ENCODE measurements around the gene IL1A.
"Not testable (repeated sequence)": the region's sequence is repeated elsewhere in the genome, so short reads cannot be mapped to it uniquely, and the experiment has no call there.

IL1A gene, protein sequence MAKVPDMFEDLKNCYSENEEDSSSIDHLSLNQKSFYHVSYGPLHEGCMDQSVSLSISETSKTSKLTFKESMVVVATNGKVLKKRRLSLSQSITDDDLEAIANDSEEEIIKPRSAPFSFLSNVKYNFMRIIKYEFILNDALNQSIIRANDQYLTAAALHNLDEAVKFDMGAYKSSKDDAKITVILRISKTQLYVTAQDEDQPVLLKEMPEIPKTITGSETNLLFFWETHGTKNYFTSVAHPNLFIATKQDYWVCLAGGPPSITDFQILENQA

DNA sequence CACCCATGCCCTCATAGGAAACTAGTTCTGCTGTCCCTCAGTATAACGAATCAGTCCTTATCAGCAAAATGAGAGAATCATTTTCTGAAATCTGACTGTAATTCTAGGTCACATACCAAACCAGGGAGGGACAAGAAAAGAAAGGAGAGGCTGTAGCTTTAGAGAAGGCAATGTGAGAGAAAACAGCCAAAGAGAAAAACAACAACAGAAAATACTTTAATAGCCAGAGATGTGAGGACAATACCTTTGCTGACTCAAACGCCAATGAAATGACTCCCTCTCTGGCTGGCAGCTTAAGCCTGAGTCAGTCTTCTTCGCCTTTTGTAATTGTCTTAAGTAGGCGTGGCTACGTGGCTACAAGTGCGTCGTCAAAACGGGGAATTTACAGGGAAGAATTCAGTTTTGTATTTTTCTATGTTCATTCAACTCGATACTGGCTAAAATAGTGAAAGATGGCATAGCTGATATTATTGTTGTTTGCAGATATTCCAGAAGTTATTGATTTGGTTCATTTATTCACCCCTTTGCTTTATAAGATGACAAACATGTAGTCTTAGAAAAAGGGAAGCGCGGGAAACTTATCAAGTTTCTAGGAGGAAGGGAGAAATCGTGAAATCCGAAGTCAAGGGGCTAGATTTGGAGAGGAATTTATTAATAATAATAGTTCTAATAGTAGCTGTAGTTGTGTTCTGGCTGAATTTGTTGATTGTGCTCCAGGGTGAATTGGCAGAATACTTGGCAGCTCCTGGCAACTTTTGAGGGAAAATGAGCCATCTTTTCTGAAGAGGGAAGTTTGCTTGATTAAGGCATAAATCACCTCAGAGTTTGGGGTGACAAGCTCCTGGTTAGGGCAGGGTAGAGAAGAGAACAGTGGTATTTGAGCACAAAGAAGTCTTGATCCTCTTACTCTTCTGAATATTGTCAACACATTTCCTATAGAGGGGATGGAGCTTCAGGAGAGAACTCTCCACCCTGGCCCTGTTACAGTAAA is at the start of gene IL1A:
TSS of gene IL1A (minus strand) at position 295 of the 991 bp plus-strand sequence. CDS start 723 bp downstream, outside the sequence.
- DNase-seq (ENCODE audit: low spot score) = no peak

DNA sequence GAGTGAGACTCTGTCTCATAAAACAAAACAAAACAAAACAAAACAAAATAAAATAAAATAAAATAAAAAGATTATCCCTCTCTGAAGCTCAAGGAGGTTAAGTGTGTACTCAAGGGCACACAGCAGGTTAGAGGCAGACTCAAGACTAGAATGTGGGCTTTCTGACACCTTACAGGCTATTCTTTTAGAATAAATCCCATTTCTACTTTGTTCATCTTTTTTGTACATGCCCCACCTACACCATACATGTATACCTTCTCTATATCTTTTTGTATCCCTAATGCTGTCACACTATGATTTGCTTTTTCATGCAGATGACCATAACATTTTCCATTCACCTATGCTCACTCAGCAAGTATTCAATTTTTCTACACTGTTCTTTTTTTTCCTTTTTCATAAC is 49.7 kb upstream of the IL1A start:
- DNase-seq (ENCODE audit: low spot score) = no peak

DNA sequence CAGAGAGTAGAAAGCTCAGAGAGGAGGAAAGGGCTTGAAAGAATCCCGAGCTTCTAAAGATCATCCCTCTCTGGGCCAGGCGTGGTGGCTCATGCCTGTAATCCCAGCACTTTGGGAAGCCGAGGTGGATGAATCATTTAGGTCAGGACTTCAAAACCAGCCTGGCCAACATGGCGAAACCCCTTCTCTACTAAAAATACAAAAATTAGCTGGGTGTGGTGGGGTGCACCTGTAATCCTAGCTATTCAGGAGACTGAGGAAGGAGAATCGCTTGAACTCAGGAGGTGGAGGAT is 49.3 kb upstream of the IL1A start:
- not testable (repeated sequence) for DNase-seq (ENCODE audit: low spot score)

DNA sequence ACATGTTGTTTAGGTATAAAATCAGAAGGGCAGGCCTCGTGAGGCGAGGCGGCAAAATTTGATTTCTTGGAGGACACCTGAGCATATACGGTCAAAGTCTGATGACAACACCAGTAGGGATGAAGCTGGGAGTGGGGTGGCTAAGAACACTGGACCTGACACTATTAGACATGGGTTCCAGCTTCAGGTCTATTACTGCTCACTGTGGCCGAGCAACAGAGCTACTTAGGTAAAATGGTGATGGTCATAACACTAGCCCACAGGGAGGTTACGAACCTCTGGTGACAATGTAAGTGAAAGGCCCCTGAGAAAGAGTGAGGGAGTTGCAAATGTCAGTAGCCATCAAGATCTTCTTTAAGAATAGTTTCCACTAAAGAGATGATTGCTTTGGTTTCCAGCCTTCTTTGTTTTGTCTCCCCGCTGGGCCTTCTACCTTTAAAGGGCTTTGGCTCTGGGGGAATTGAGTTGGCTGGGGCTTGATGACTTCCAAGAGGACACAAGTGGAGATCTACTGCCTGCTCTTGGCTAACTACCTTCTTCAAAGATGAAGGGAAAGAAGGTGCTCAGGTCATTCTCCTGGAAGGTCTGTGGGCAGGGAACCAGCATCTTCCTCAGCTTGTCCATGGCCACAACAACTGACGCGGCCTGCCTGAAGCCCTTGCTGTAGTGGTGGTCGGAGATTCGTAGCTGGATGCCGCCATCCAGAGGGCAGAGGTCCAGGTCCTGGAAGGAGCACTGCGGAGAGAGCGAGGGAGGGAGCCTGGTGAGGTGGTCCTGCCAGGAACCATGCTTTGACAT is 48.7 kb upstream of the IL1A start:
- no peak for DNase-seq (ENCODE audit: low spot score)

DNA sequence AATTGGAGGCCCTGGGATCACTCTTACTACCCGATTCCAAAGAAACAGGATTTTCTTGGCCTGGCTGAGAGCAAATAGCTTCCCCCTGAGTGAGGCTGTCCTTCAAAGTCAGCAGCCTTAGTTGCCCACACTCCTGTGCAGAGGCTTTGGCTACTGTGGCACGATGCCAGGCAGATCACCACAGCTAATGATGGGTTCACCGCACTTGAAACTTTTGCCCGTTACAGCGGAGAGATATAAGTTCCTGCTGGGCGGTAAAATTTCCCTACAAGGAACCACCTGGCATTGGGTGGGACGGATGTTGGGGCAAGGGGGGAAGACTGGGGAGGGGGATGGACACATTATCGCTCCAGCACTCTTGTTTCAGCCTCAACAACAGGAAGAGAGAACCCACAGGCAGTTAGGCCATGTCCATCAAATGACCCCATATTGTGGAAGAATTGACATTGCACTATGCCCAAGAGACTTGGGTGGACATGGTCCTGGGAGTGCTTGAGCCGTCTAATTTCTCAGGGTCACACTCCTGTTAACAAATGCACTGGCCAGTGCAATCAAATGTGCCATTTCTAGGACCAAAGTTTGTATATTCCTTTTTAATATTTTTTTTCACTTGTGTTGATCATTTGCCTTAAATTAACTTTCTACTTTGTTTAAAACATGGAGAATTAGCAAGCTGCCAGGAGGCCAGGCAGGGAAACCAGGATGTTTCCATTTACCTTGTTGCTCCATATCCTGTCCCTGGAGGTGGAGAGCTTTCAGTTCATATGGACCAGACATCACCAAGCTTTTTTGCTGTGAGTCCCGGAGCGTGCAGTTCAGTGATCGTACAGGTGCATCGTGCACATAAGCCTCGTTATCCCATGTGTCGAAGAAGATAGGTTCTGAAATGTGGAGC is 47.9 kb upstream of the IL1A start:
- no peak for DNase-seq (ENCODE audit: low spot score)

DNA sequence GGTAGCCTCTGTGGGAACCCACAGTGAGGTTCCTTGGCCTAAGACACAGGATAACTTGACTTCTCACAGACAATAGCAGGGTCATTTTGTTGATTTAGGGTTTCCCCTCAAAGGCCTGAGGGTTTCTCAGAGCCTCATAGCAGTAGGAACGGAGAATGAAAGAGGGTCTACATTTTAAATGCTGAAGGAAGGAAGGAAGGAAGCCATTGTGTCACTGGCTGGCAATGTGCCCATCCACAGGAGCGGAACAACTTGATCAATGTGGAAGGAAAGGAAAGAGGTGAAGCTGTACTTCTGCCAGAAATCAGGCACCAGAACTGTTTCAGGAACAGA is 47.2 kb upstream of the IL1A start:
- DNase-seq (ENCODE audit: low spot score) = no peak

DNA sequence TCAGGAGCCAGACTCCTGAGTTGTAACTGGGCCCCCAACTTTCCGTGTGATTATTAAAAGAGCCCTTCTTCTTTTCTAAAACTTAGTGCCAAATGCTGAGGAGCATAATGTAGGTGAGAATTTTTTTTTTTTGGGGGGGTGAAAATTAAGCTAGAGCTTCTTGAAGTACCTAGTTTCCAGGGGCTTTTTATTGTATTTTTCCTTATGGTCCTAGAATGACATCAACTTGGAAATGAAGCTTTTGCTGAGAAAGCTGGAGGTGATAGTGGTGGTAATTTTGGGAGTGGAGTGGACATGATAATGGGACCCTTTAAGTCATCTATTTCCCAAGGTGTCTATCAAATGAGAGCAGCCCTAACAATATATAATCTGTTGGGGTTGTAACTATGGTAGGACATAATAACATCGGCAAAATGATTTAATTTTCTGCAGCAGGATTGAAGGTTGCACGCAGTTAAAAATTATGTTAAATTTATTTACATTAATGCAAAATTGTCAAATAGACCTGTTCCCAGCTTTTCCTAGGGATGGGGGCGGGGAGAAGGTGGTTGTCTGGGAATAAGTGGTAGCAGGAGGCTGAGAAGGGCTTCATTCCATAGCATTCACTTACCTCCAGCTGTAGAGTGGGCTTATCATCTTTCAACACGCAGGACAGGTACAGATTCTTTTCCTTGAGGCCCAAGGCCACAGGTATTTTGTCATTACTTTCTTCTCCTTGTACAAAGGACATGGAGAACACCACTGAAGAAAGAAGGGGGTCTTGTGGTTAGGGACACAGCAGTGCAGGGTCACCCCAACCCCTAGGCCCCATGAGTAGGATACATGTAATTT is 46.6 kb upstream of the IL1A start:
- no peak for DNase-seq (ENCODE audit: low spot score)

DNA sequence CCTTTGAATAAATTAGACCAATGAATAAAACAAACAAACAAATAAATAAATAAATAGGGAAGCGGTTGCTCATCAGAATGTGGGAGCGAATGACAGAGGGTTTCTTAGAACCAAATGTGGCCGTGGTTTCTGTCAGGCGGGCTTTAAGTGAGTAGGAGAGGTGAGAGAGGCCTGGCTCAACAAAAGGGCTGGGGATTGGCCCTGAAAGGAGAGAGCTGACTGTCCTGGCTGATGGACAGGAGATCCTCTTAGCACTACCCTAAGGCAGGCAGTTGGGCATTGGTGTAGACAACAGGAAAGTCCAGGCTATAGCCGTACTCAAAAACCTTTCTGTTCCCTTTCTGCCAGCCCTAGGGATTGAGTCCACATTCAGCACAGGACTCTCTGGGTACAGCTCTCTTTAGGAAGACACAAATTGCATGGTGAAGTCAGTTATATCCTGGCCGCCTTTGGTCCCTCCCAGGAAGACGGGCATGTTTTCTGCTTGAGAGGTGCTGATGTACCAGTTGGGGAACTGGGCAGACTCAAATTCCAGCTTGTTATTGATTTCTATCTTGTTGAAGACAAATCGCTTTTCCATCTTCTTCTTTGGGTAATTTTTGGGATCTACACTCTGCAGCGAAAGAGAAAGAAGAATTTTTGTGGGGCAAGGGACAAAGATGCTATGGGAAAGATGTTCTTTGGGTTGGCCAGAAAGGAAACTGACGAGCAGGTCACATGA is 45.8 kb upstream of the IL1A start:
- no peak for DNase-seq (ENCODE audit: low spot score)

DNA sequence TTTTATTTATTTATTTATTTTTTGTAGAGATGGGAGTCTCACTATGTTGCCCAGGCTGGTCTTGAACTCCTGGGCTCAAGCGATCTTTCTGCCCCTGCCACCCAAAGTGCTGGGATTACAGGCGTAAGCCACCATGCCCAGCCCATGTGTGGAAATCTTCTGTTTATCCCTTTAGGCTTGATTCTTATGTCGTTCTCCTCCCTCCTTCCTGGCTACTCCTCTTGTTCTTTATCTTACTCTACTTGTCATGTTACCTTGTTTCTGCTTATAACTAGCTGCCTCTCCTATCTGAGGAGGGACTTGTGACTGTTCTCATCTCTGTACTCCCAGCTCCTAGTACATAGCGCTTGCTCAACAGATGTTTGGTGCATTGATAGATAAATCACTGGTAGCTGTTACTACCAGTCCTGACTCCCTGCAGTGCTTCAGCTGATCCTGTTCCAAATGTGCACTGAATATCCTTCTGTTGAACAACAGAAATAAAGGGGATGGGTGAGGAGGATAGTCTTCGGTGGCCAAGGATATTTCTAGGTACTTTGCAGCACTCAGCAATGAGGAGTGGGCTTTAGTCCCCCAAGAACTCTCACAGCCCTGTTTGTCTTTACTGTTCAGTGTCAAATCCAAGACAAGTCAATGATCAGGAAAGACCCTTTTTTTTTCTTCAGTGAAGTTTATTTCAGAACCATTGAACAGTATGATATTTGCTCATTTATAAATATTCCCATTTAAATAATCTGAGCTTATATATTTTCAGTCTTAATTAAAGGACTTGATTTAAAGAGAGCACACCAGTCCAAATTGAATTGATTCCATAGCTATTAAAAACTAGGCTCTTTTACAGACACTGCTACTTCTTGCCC is 45.0 kb upstream of the IL1A start:
- no peak for DNase-seq (ENCODE audit: low spot score)

DNA sequence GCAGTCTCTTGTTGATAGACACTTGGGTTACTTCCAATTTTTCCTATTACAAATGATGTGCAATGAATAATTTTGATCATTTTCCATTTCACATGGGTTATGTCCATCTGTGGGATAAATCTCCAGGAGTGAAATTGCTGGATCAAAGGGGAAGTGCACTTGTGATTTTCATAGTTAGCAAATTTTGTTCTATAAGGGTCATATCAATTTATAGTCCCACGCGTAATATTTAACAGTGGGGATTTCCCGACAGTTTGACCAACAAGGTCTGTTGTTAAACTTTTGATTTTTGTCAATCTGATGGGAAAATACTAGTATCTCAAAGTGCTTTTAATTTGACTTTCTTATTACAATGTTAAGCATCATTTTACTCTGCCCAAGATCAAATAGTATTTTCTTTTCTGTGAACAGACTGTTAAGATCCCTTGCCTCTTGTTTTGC is 44.0 kb upstream of the IL1A start:
- DNase-seq (ENCODE audit: low spot score) = no peak

DNA sequence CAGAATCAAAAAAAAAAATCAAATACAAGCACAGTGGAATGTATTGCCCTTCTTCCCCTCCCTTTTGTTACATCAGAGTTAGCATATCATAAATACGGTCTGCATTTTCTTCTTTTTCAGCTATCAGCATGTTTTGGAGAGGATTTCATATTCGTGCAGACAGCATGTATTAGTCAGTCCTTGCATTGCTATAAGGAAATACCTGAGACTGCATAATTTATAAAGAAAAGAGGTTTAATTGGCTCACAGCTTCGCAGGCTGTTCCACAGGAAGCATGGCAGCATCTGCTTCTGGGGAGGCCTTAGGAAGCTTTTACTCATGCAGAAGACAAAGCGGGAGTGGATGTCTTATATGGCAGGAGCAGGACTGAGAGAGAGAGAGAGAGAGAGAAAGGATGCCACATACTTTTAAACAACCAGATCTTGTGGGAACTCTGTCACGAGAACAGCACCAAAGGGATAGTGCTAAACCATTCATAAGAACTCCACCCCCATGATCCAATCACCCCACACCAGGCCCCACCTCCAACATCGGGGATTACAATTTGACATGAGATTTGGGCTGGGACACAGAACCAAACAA is 43.4 kb upstream of the IL1A start:
- DNase-seq (ENCODE audit: low spot score) = no peak

DNA sequence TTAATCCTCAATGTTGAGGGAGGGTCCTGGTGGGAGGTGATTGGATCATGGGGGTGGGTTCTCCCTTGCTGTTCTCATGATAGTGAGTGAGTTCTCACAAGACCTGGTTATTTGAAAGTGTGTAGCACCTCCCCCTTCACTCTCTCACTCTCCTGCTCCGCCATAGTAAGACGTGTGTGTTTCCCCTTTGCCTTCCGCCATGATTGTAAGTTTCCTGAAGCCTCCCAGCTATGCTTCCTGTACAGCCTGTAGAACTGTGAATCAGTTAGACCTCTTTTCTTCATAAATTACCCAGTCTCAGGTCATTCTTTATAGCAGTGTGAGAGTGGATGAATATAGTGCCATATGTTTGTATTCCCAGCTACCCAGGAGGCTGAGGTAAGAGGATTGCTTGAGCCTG is 42.7 kb upstream of the IL1A start:
- DNase-seq (ENCODE audit: low spot score) = no peak

DNA sequence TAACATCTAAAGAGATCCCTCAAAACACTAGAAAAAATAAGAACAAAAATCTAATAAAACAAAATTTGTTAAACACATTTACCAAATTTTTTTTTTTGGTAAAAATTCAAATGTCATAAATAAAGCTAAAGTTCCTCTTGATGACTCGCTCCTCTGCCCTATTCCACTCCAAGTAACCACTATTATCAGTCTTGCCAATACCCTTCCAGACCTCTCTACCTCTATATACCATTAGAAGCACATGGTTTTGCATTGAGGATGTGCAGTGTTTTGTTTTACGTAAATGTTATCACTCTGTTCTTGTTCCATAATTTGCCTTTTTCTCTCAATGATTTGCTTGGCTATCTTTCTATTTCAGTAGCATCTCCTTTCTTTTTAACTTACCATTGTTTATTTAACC is 41.4 kb upstream of the IL1A start:
- no peak for DNase-seq (ENCODE audit: low spot score)

DNA sequence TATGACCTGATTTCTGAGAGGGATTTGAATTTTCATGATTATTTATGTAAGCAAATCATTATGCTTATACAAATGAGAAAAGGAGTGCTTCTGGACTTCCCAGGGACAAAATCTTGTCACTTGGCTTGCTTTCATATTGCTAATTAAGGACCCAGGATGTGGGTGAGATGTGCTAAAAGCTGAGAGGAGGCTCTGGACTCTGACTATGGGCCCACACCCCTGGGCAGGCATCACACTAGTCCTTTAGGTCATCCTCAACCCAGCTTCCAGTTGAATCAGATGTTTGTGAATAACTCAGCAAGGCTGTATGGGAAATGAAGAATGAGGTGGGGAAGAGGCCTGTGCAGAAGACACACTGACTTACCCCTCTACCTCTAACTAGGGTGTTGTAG is 40.4 kb upstream of the IL1A start:
- DNase-seq (ENCODE audit: low spot score) = no peak

DNA sequence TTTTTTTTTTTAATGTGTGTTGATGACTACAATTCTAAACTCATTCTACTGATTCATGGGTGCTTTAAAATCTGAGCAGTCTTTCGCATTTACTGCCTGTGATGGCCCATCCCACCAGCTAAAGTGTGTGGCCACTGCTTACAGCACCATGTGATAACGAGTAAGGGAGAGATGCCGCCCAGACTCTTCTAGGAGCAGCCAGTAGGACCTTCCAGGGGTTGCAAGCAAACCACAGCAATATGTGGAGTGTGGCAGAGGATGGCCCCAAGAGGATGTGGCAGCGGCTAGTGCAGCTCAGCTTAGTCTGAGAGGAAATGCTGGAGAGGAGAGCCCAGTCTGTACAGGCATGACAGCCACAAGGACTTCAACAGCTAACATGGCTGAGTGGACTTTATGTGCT is 37.4 kb upstream of the IL1A start:
- no peak for DNase-seq (ENCODE audit: low spot score)

DNA sequence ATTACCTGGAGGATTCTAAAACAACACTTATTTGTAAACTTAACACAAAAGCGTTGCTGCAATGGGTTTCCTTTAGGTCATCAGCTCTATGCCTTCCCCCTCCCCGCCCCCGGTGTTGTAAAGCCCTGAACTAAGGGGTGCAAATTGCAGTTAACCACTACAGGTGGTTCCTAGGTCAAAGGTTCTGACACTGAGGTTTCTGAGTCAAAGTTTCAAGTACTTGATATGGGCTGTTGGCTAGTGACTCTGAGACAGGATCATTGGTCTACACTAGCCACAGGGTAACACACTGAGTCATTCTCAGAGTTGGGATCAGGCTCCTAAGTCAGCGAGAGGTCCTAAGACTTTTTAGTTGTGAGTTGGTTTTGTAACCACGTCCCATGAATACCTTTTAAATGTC is 36.8 kb upstream of the IL1A start:
- DNase-seq (ENCODE audit: low spot score) = no peak

DNA sequence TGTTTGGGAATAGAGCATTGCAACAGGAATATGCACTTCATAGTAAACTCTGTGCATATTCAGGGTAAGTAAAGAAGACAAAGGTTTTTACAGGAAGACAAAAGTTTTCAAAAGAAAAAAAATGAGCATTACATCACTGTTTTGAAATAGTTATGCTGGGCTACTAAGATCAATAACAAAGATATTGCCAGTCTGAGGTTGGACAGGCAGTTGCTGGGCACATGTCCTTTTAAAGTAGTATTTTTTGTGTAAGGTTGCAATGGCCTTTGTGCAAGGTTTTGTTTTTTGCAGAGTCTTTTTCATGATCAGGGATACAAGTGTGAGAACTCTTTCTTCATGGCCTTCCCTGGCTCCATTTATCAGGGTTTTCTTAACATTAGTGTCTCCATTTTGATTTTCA is 36.0 kb upstream of the IL1A start:
- DNase-seq (ENCODE audit: low spot score) = no peak

DNA sequence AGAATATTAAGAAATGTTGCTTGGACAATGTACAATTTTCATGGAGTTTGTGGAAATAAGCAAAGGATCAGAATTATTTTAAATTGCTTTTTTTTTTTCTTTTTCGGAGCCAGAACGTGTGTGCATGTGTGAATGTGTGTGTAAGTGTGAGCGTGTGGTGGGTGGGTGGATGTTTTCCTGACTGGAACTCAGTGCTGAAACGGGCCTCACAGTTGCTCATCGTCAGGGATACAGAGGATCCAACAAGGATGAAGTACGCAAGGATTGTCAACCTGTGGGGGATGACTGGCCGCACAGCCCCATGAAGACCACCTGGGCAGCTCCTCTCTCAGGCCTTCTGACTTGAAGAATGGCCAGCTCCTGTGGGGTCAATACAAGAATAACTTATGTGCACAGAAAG is 34.8 kb upstream of the IL1A start:
- no peak for DNase-seq (ENCODE audit: low spot score)

Data from SW480 (cell line).